Esophagus squamous epithelium (tissue), 5 donors: Measurements from ENCODE around the gene TPGS1. TPM values are rescaled to one million over a fixed set of nuclear protein-coding genes. Genes with fewer than 3 reads are reported as not detected.

Experiments
- DNase-seq: peaks from one replicate; lab custom pipeline; 2025; lab: John Stamatoyannopoulos, UW
- H3K27ac ChIP-seq, 4 donors: fragments of 200-600 bp; sonication (generic); one replicate each; pipeline ENCODE4 v1.5.1; 2016 to 2019; ENCODE audit warnings: mild to moderate bottlenecking in 1 of 4
- H3K27me3 ChIP-seq, 4 donors: fragments of 200-600 bp; sonication (generic); 1 replicate in 3 of 4; 2 replicates in 1 of 4; pipeline versions ENCODE4 v1.5.1 to v1.6.0; 2017 to 2021; ENCODE audit warnings: antibody characterized with exemption in 1 of 4
- H3K36me3 ChIP-seq, 3 donors: fragments of 200-600 bp; sonication (generic); one replicate each; pipeline ENCODE4 v1.5.1; 2016 to 2019
- H3K4me1 ChIP-seq, 3 donors: fragments of 200-600 bp; sonication (generic); one replicate each; pipeline ENCODE4 v1.5.1; 2017 to 2019
- H3K4me3 ChIP-seq, 4 donors: fragments of 200-600 bp; sonication (generic); 1 replicate in 3 of 4; 2 replicates in 1 of 4; pipeline ENCODE4 v1.5.1; 2016 to 2019; ENCODE audit warnings: mild to moderate bottlenecking in 2 of 4, moderate library complexity in 1 of 4
- H3K9me3 ChIP-seq, 3 donors: fragments of 200-600 bp; sonication (generic); one replicate each; pipeline ENCODE4 v1.5.1; 2016 to 2019
- POLR2A ChIP-seq, 4 donors: fragments of 450-650 bp; IDR thresholded peaks; one replicate each; pipeline ENCODE4 v1.6.1; 2017; ENCODE audit warnings: antibody characterized with exemption in 4 of 4, mild to moderate bottlenecking in 4 of 4, moderate library complexity in 3 of 4
- WGBS, 2 donors: methylation state at CpG; one replicate each; pipeline ENCODE4 v1.1.5; 2018; 5-methylcytosine and 5-hydroxymethylcytosine counted together
- intact Hi-C: fragments of 100-400 bp; cut with DNase I; formaldehyde crosslinking; loops from one replicate; pipeline ENCODE4 v1.15.0; 2022
- total RNA-seq, 4 donors: library from RNA; depleted of rRNA; stranded (reverse); fragments of >200 nt; gene quantifications; one replicate each; pipeline ENCODE4 v1.1.0, GENCODE V29; 2016
- TF ChIP-seq, protein P1 (sequence below), 6 experiments: fragments of 450-650 bp in 4 of 6; fragments of 200-600 bp in 2 of 6; sonication (generic) in 2 of 6; IDR thresholded peaks; one replicate each; pipeline ENCODE4 v1.5.1; 2016 to 2019; ENCODE audit warnings: antibody characterized with exemption in 6 of 6, mild to moderate bottlenecking in 4 of 6, moderate library complexity in 4 of 6
- donor health status: DM: yes; HTN: yes; CAD: no.

TPGS1 gene
- total RNA-seq, 4 donors from 2014 or later = 29.3 to 46.7 (median 35.6) TPM

DNA sequence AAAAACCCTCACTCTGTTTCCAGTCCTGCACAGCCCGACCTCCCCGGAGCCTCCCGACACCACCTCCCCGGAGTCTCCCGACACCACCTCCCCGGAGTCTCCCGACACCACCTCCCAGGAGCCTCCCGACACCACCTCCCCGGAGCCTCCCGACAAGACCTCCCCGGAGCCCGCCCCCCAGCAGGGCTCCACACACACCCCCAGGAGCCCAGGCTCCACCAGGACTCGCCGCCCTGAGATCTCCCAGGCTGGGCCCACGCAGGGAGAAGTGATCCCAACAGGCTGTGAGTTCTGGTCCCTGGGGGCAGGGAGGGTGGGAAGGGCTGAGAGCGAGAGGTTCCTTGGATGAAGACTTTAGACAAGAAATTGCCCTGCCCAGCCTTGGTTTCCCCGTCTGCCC lies 5.7 kb upstream of the TPGS1 start:
- 80 to 91% methylated on average over 8 to 12 of the region's 17 CpGs for WGBS, 2 donors
- Histone ChIP-seq H3K36me3 (no peaks in the 10 kb centered on the region), H3K9me3 (no peaks in the 10 kb centered on the region), H3K4me1 (peaks cover 8 to 32% (median 15%) of the 10 kb centered on the region in 3 donors), H3K27ac (no peak overlapping the region), H3K27me3 (peaks cover 3 to 34% (median 8%) of the 10 kb centered on the region in 4 donors), H3K4me3 (no peak overlapping the region)
- TF ChIP-seq POLR2A (IDR thresholded peaks at IDR 0.05) = no peak
- TF ChIP-seq, protein P1, sequence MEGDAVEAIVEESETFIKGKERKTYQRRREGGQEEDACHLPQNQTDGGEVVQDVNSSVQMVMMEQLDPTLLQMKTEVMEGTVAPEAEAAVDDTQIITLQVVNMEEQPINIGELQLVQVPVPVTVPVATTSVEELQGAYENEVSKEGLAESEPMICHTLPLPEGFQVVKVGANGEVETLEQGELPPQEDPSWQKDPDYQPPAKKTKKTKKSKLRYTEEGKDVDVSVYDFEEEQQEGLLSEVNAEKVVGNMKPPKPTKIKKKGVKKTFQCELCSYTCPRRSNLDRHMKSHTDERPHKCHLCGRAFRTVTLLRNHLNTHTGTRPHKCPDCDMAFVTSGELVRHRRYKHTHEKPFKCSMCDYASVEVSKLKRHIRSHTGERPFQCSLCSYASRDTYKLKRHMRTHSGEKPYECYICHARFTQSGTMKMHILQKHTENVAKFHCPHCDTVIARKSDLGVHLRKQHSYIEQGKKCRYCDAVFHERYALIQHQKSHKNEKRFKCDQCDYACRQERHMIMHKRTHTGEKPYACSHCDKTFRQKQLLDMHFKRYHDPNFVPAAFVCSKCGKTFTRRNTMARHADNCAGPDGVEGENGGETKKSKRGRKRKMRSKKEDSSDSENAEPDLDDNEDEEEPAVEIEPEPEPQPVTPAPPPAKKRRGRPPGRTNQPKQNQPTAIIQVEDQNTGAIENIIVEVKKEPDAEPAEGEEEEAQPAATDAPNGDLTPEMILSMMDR (IDR thresholded peaks at IDR 0.05) = no peak
- DNase-seq = no peak
- intact Hi-C loops = no loop called here

DNA sequence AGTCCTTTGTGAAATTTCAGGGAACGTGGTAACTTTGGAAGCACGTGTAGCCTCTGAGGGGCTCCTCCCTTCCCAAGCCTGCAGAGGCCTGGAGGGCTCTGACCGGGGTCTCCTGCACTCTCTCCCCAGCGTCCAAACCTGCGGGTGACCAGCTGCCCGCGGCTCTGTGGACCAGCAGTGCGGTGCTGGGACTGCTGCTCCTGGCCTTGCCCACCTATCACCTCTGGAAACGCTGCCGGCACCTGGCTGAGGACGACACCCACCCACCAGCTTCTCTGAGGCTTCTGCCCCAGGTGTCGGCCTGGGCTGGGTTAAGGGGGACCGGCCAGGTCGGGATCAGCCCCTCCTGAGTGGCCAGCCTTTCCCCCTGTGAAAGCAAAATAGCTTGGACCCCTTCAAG lies 2.7 kb upstream of the TPGS1 start:
- no peak for DNase-seq

DNA sequence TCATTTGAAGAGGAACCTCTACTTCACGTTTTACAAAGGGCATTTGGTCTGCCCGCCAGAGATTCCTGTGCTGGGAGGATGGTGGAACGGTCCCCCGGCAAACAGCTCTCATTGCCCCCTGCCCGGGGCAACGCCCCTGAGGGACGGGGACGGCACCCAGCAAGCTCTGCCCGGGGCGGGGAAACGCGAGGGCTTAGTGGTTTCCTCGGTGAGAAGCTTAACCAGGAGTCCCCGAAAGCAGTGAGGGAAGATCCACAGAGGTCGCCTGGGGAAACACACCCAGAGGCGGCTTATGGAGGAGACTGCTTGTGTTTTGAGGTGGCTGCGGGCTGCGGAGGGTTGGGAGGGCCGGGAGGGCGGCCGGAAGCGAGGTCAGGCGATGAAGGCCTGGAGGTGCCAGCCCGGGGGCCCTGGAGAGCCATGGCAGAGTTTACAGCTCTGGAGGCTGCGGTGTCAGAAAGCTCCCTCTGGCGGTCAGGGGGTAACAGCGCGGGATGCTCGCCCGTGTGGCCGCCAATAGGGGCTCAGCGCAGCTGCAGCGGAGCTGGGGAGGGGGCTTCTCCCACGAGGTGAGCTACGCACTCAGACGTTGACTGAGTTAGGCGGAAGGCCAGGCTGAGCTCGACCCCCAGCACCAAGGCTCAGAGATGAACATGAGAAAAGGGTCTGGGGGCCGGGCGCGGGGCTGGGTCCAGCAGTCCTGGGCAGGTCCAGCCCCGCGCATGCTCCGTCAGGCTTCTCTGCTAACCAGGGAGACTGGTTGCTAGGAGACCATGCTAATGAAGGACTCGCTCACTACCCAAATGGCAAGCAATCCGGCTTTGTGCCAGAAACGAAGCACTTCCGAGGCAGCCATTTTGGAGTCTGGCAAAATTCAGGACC lies 652 bp upstream of the TPGS1 start:
- TF ChIP-seq, protein P1 (IDR thresholded peaks at IDR 0.05) = peak; percentile 83 to 99 (median 96)
- peak in 2 of 4 donors; percentile 23 to 45 for TF ChIP-seq POLR2A (IDR thresholded peaks at IDR 0.05)
- WGBS, 2 donors = 0 to 2% methylated on average over 4 to 18 of the region's 48 CpGs
- H3K9me3 ChIP-seq = no peaks in the 10 kb centered on the region
- H3K4me1 ChIP-seq = peaks cover 27 to 50% (median 33%) of the 10 kb centered on the region in 3 donors
- H3K27ac ChIP-seq = peak overlapping the region; percentile 92 to 97 (median 96)
- intact Hi-C loops = no loop called here
- no peaks in the 10 kb centered on the region for H3K27me3 ChIP-seq
- H3K4me3 ChIP-seq = peak overlapping the region; percentile 80 to 100 (median 90)
- peak; percentile 96 for DNase-seq
- peaks cover 0 to 10% (median 0%) of the 10 kb centered on the region in 3 donors for H3K36me3 ChIP-seq

More for the DNA sequence above, 2.7 kb upstream of the TPGS1 start:
- Histone ChIP-seq H3K27me3 (peaks cover 0 to 6% (median 0%) of the 10 kb centered on the region in 4 donors), H3K36me3 (peaks cover 0 to 7% (median 0%) of the 10 kb centered on the region in 3 donors), H3K9me3 (no peaks in the 10 kb centered on the region), H3K4me3 (no peak overlapping the region), H3K4me1 (peaks cover 13 to 35% (median 20%) of the 10 kb centered on the region in 3 donors), H3K27ac (no peak overlapping the region)
- TF ChIP-seq POLR2A (IDR thresholded peaks at IDR 0.05) = no peak
- TF ChIP-seq, protein P1 (IDR thresholded peaks at IDR 0.05) = no peak
- intact Hi-C loops = no loop called here
- 89% methylated on average over 5 of the region's 14 CpGs; no CpG with 5 or more reads in 1 of the 2 donors for WGBS, 2 donors

DNA sequence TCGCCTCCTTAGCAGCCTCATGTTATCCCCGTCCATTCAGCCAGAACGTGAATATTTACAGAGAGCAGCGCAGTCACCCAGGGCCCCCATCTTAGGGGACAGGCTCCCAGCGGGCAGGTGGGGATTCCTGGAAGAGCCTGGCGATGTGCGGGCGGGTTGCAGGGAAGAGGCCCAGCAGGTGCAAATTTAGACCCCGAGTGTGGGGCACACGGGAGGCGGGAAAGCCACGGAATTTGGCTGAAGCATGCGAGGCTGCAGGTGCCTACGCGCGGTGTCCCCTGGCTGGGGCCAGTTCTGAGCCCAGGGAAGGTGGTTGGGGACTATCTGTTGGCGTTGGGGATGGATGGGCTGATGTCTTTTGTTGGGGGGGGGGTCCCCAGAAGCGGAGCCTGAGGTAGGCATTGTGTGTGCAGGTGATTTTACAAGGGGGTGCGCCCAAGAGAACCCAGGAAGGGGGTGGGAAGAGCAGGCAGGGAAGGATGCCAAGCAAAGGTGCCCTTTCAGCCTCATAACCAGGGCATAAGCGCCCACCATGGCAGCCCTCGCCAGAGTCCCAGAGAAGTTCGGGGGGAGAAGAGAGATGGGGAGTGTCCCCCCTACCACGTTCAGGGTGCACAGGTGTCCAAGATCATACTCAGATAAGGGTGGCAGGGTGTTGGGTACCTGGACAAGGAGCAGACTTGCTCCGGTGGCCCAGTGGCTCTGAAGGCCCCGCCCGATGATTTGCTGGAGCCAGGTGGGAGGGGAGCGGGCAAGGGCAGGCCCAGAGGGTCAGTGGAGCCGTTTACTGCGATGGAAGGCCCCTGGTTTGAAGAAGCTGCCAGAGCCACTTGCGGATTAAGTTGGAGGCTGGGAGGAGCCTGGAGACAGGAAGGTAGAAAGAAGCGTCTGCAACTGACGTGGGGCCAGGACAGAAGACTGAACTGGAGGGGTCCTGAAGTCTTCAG lies 1.2 kb downstream of the TPGS1 start:
- intact Hi-C loops = no loop called here
- TF ChIP-seq POLR2A (IDR thresholded peaks at IDR 0.05) = no peak
- TF ChIP-seq, protein P1 (IDR thresholded peaks at IDR 0.05) = no peak
- peak overlapping the region; percentile 80 to 100 (median 90) for H3K4me3 ChIP-seq
- H3K36me3 ChIP-seq = peaks cover 0 to 10% (median 0%) of the 10 kb centered on the region in 3 donors
- no peak for DNase-seq
- WGBS, 2 donors = 55 to 65% methylated on average over 16 to 23 of the region's 32 CpGs
- H3K4me1 ChIP-seq = peaks cover 27 to 51% (median 33%) of the 10 kb centered on the region in 3 donors
- H3K27me3 ChIP-seq = no peaks in the 10 kb centered on the region
- H3K27ac ChIP-seq = peak overlapping the region in 2 of 4 donors; percentile 96 to 97
- no peaks in the 10 kb centered on the region for H3K9me3 ChIP-seq
